H1 (cell line): ENCODE results near the gene VPS26A. TPM values are rescaled to one million over a fixed set of nuclear protein-coding genes. Genes with fewer than 3 reads are reported as not detected.
A peak's percentile ranks its signal among the peaks of the same experiment; 100 is the strongest.

ENCODE experiments used
- CTCF ChIA-PET: fragments of 300-600 bp; sonication (Branson Sonifier 250); formaldehyde crosslinking; loops from one replicate; lab custom pipeline; 2021; ENCODE audit not compliant: partially characterized antibody; lab: Charles Lee
- POLR2A ChIA-PET: fragments of 300-600 bp; sonication (Branson Sonifier 250); formaldehyde crosslinking; loops from one replicate; lab custom pipeline; 2021; ENCODE audit warnings: inconsistent platforms; ENCODE audit not compliant: partially characterized antibody; lab: Charles Lee
- DNase-seq, 2 experiments: peaks; one replicate each; pipeline versions ENCODE4 v3.0.0 to v3.0.0-alpha.2; 2010 to 2022; ENCODE audit warnings: low spot score in 2 of 2, low read depth in 1 of 2, mixed read lengths in 1 of 2
- FAIRE-seq: peaks from 2 replicates; lab custom pipeline; 2011; peaks lifted over from hg19 to GRCh38; lab: Jason Lieb, UNC
- H2AFZ ChIP-seq: 2 replicates; pipeline ENCODE4 v1.8.1; 2012; ENCODE audit warnings: low read length, inconsistent platforms
- H2AK5ac ChIP-seq: 2 replicates; pipeline ENCODE4 v1.6.1; 2013; ENCODE audit warnings: low read depth, low read length
- H2BK120ac ChIP-seq: replicated peaks from 2 replicates; pipeline ENCODE3; 2013; ENCODE audit warnings: low read depth, low read length, inconsistent platforms
- H2BK12ac ChIP-seq: 2 replicates; pipeline ENCODE4 v1.6.1; 2013; ENCODE audit warnings: low read depth, low read length
- H2BK15ac ChIP-seq: 2 replicates; pipeline ENCODE4 v1.6.1; 2013; ENCODE audit warnings: low read length
- H2BK20ac ChIP-seq: 2 replicates; pipeline ENCODE4 v1.6.1; 2013; ENCODE audit warnings: low read length
- H2BK5ac ChIP-seq: 2 replicates; pipeline ENCODE4 v1.6.1; 2013; ENCODE audit warnings: low read depth, low read length
- H3K14ac ChIP-seq: 2 replicates; pipeline ENCODE4 v1.6.1; 2013; ENCODE audit warnings: inconsistent platforms; ENCODE audit not compliant: insufficient read length
- H3K18ac ChIP-seq: 2 replicates; pipeline ENCODE4 v1.6.1; 2013; ENCODE audit warnings: low read length; ENCODE audit errors: extremely low read depth
- H3K23ac ChIP-seq: 2 replicates; pipeline ENCODE4 v1.6.1; 2013; ENCODE audit warnings: inconsistent platforms; ENCODE audit not compliant: insufficient read length
- H3K23me2 ChIP-seq: 2 replicates; pipeline ENCODE4 v1.6.1; 2013; ENCODE audit warnings: low read depth, low read length
- H3K27ac ChIP-seq: 2 replicates; pipeline ENCODE4 v1.6.1; 2011; ENCODE audit warnings: low read depth, low read length, inconsistent platforms
- H3K27me3 ChIP-seq, 4 experiments: replicated peaks in 1 of 4; 1 replicate in 1 of 4; 2 replicates in 3 of 4; pipeline versions ENCODE4 v1.6.1 to v1.8.1; 2011 to 2013; ENCODE audit warnings: low read length in 3 of 4, mild to moderate bottlenecking in 3 of 4, inconsistent platforms in 2 of 4, mixed read lengths in 2 of 4, moderate library complexity in 1 of 4; ENCODE audit not compliant: control insufficient read depth in 3 of 4, insufficient read depth in 3 of 4; ENCODE audit errors: extremely low read depth in 1 of 4
- H3K36me3 ChIP-seq, 4 experiments: 2 replicates each; pipeline versions ENCODE4 v1.6.1 to v1.8.1; 2011 to 2013; ENCODE audit warnings: mild to moderate bottlenecking in 4 of 4, low read length in 3 of 4, moderate library complexity in 2 of 4, control low read depth in 1 of 4, inconsistent platforms in 1 of 4; ENCODE audit not compliant: insufficient read depth in 4 of 4, control insufficient read depth in 2 of 4
- H3K4ac ChIP-seq: replicated peaks from 2 replicates; pipeline ENCODE3; 2013; ENCODE audit warnings: low read length, low read depth, mixed read lengths, inconsistent platforms; ENCODE audit not compliant: insufficient read length
- H3K4me1 ChIP-seq, 4 experiments: replicated peaks in 1 of 4; 1 replicate in 1 of 4; 2 replicates in 3 of 4; pipeline versions ENCODE4 v1.6.1 to v1.8.1; 2011 to 2013; ENCODE audit warnings: low read length in 3 of 4, inconsistent platforms in 2 of 4, mixed read lengths in 1 of 4; ENCODE audit not compliant: insufficient read depth in 4 of 4, control insufficient read depth in 3 of 4
- H3K4me2 ChIP-seq, 2 experiments: 2 replicates each; pipeline versions ENCODE4 v1.6.1 to v1.8.1; 2011 to 2013; ENCODE audit warnings: low read depth in 2 of 2, low read length in 2 of 2, control low read depth in 1 of 2, inconsistent platforms in 1 of 2, mild to moderate bottlenecking in 1 of 2; ENCODE audit not compliant: insufficient read depth in 1 of 2
- H3K4me3 ChIP-seq, 4 experiments: fragments of 200-600, 300-600 bp in 1 of 4; sonication (generic), shearing (Covaris generic), sonication (Bioruptor Twin) in 1 of 4; 2 replicates each; pipeline versions ENCODE4 v1.5.1 to v1.8.1; 2011 to 2016; ENCODE audit warnings: low read length in 4 of 4, low read depth in 3 of 4, control low read depth in 2 of 4, inconsistent platforms in 2 of 4, mild to moderate bottlenecking in 2 of 4, mixed read lengths in 1 of 4, moderate library complexity in 1 of 4; ENCODE audit not compliant: insufficient read depth in 2 of 4; ENCODE audit errors: extremely low read depth in 1 of 4
- H3K56ac ChIP-seq: replicated peaks from 2 replicates; pipeline ENCODE3; 2013; ENCODE audit warnings: low read depth, mild to moderate bottlenecking, mixed read lengths, low read length, inconsistent platforms; ENCODE audit not compliant: insufficient read length
- H3K79me1 ChIP-seq: 2 replicates; pipeline ENCODE4 v1.6.1; 2013; ENCODE audit warnings: low read depth, low read length, control low read depth
- H3K79me2 ChIP-seq, 2 experiments: 2 replicates each; pipeline versions ENCODE4 v1.6.1 to v1.8.1; 2012 to 2013; ENCODE audit warnings: low read length in 2 of 2, mild to moderate bottlenecking in 2 of 2, inconsistent platforms in 1 of 2; ENCODE audit not compliant: insufficient read depth in 2 of 2, control insufficient read depth in 1 of 2
- H3K9ac ChIP-seq, 4 experiments: replicated peaks in 1 of 4; 1 replicate in 1 of 4; 2 replicates in 3 of 4; pipeline versions ENCODE4 v1.6.1 to v1.8.1; 2011 to 2013; ENCODE audit warnings: low read depth in 3 of 4, low read length in 3 of 4, control low read depth in 2 of 4, mild to moderate bottlenecking in 2 of 4, moderate library complexity in 2 of 4, inconsistent platforms in 1 of 4; ENCODE audit errors: extremely low read depth in 1 of 4
- H3K9me3 ChIP-seq, 2 experiments: 2 replicates each; pipeline versions ENCODE4 v1.6.1 to v1.8.1; 2012 to 2013; ENCODE audit warnings: mild to moderate bottlenecking in 2 of 2, moderate library complexity in 2 of 2, control low read depth in 1 of 2, inconsistent platforms in 1 of 2, low read depth in 1 of 2, low read length in 1 of 2, mixed read lengths in 1 of 2; ENCODE audit not compliant: insufficient read depth in 2 of 2
- H4K20me1 ChIP-seq, 2 experiments: replicated peaks in 1 of 2; 2 replicates each; pipeline versions ENCODE3 to v1.8.1; 2011 to 2013; ENCODE audit warnings: inconsistent platforms in 2 of 2, low read length in 2 of 2, mild to moderate bottlenecking in 1 of 2; ENCODE audit not compliant: insufficient read depth in 2 of 2, control insufficient read depth in 1 of 2
- H4K5ac ChIP-seq: 2 replicates; pipeline ENCODE4 v1.6.1; 2013; ENCODE audit warnings: low read length, low read depth, mixed read lengths, inconsistent platforms; ENCODE audit not compliant: insufficient read length
- H4K8ac ChIP-seq: 2 replicates; pipeline ENCODE4 v1.8.0; 2013; ENCODE audit warnings: mild to moderate bottlenecking, moderate library complexity, low read length, inconsistent platforms; ENCODE audit not compliant: insufficient read depth; ENCODE audit errors: extremely low read depth
- H4K91ac ChIP-seq: replicated peaks from 2 replicates; pipeline ENCODE3; 2013; ENCODE audit warnings: low read length, mixed read lengths, inconsistent platforms; ENCODE audit not compliant: insufficient read length
- CTBP2 ChIP-seq: IDR thresholded peaks from 2 replicates; pipeline ENCODE4 v1.7.0; 2011; ENCODE audit warnings: borderline replicate concordance, mild to moderate bottlenecking, moderate library complexity, mixed read lengths, low read length; ENCODE audit not compliant: insufficient read depth, insufficient read length
- GTF2F1 ChIP-seq: IDR thresholded peaks from 2 replicates; pipeline ENCODE4 v1.6.1; 2012; ENCODE audit warnings: low read depth, low read length, improper control_type of control experiment, borderline replicate concordance
- JUN ChIP-seq: IDR thresholded peaks from 2 replicates; pipeline ENCODE4 v1.6.1; 2011; ENCODE audit warnings: low read depth, mild to moderate bottlenecking, improper control_type of control experiment, low read length
- KDM5A ChIP-seq: fragments of 200-600 bp; IDR thresholded peaks from 2 replicates; pipeline ENCODE4 v1.7.1; 2012; ENCODE audit warnings: mild to moderate bottlenecking, low read length, inconsistent platforms, mixed read lengths
- POLR2AphosphoS5 ChIP-seq: IDR thresholded peaks from 2 replicates; pipeline ENCODE4 v1.6.1; 2011; ENCODE audit warnings: low read depth, low read length
- RBBP5 ChIP-seq: IDR thresholded peaks from 2 replicates; pipeline ENCODE4 v1.7.1; 2012; ENCODE audit warnings: low read depth, mild to moderate bottlenecking, inconsistent platforms, low read length, moderate library complexity, borderline replicate concordance
- RNF2 ChIP-seq: fragments of 200-900, 300-1000 bp; sonication (generic); IDR thresholded peaks from 2 replicates; pipeline ENCODE4 v1.7.1; 2016; ENCODE audit warnings: borderline replicate concordance, low read depth, mild to moderate bottlenecking, antibody characterized with exemption, low read length; ENCODE audit not compliant: poor library complexity, severe bottlenecking; ENCODE audit errors: missing control alignments
- SAP30 ChIP-seq: fragments of 300-600 bp; sonication (generic); IDR thresholded peaks from 2 replicates; pipeline ENCODE4 v1.7.1; 2012; ENCODE audit warnings: low read length, moderate library complexity, mild to moderate bottlenecking, inconsistent platforms; ENCODE audit not compliant: insufficient read depth, insufficient replicate concordance
- WGBS, 2 experiments: shearing (Covaris generic) in 1 of 2; methylation state at CpG; one replicate each; pipeline versions ENCODE4 v1.1.6 to v1.1.7; 2013 to 2015; ENCODE audit warnings: low lambda C conversion rate in 2 of 2, mixed read lengths in 2 of 2, inconsistent platforms in 1 of 2, low coverage in 1 of 2, missing lambda C conversion rate in 1 of 2; ENCODE audit not compliant: insufficient replicate concordance in 2 of 2, insufficient coverage in 1 of 2, insufficient read length in 1 of 2; ENCODE audit errors: extremely low coverage in 1 of 2, missing lambda C conversion rate in 1 of 2; 5-methylcytosine and 5-hydroxymethylcytosine counted together
- polyA plus RNA-seq, 7 experiments: library from polyadenylated mRNA; depleted of rRNA in 3 of 7; stranded (reverse) in 5 of 7; unstranded in 2 of 7; fragments of >200 nt in 5 of 7; fragments of 200-250 nt in 2 of 7; gene quantifications; 1 replicate in 5 of 7; 2 replicates in 1 of 7; 4 replicates in 1 of 7; pipeline versions ENCODE4 v1.2.1 to v1.2.3, GENCODE V29; 2011 to 2013; ENCODE audit warnings: missing spikeins in 2 of 7, mixed read lengths in 2 of 7
- total RNA-seq: library from RNA; stranded (reverse); fragmentation: NEBNext Ultra II Directional; extraction: Animal tissue kit (Norgen Biotek cat#: 25700); gene quantifications from 2 replicates; pipeline ENCODE4 v1.2.1, GENCODE V29; 2021

The VPS26A gene
- total and polyA plus RNA-seq, 2 of the 8 experiments (the other 6 are each of a cell fraction or from before 2014, with no cell fraction given): 10.7 to 44.8 TPM

GRCh38 chr10:69125554-69125953 is 1.6 kb downstream of the VPS26A start:
- Histone ChIP-seq H4K20me1 (peaks cover 1 to 2% of the 10 kb centered on the region in 2 experiments), H3K79me2 (peaks cover 0 to 57% of the 10 kb centered on the region in 2 experiments; a peak in 2 of 4 replicates), H3K27me3 (no peaks in the 10 kb centered on the region), H3K4me2 (peak overlapping the region; percentile 53 to 70), H2BK120ac (no peak overlapping the region), H3K9ac (no peak overlapping the region; a peak in 1 of 7 replicates), H2BK15ac (no peak overlapping the region), H4K91ac (no peak overlapping the region), H2BK12ac (no peak overlapping the region), H3K4ac (no peak overlapping the region), H2AFZ (no peak overlapping the region), H3K27ac (no peak overlapping the region), H2AK5ac (no peak overlapping the region), H4K8ac (no peak overlapping the region), H3K4me1 (no peaks in the 10 kb centered on the region), H3K23ac (no peak overlapping the region), H2BK5ac (no peak overlapping the region), H3K23me2 (no peaks in the 10 kb centered on the region), H3K4me3 (peak overlapping the region in 3 of 4 experiments; percentile 74 to 83 (median 77); a peak in 6 of 8 replicates), H2BK20ac (no peak overlapping the region), H3K14ac (no peak overlapping the region), H3K18ac (no peak overlapping the region), H4K5ac (no peak overlapping the region), H3K9me3 (no peaks in the 10 kb centered on the region), H3K56ac (no peak overlapping the region), H3K36me3 (no peaks in the 10 kb centered on the region), H3K79me1 (no peaks in the 10 kb centered on the region)
- whole genome bisulfite sequencing, 2 experiments: 82% methylated on average over 1 of the region's 1 CpG; no CpG with 5 or more reads in 1 of the 2 experiments
- ChIA-PET CTCF (interaction anchor here (1.0 kb wide), 1 partner anchor 60 kb away, joined by 3 read pairs; no protein-coding TSS in a partner anchor), POLR2A (interaction anchor here (1.2 kb wide), 3 partner anchors 36 to 55 kb away, joined by 3 to 6 read pairs (median 4); partner anchors contain the start of gene SUPV3L1)
- TF ChIP-seq SAP30 (no peak), CTBP2 (no peak), KDM5A (no peak), RBBP5 (no peak), POLR2AphosphoS5 (no peak), JUN (no peak), RNF2 (no peak), GTF2F1 (no peak)
- DNase-seq (no peak), FAIRE-seq (no peak)
